GM19099 (cell line): ENCODE data around the gene LRRC58.

ENCODE experiments used
- POLR2A ChIP-seq: IDR thresholded peaks from 3 replicates; pipeline ENCODE4 v1.6.1; 2011; ENCODE audit warnings: low read depth; ENCODE audit not compliant: insufficient read length; ENCODE audit errors: extremely low read depth

Gene LRRC58

DNA sequence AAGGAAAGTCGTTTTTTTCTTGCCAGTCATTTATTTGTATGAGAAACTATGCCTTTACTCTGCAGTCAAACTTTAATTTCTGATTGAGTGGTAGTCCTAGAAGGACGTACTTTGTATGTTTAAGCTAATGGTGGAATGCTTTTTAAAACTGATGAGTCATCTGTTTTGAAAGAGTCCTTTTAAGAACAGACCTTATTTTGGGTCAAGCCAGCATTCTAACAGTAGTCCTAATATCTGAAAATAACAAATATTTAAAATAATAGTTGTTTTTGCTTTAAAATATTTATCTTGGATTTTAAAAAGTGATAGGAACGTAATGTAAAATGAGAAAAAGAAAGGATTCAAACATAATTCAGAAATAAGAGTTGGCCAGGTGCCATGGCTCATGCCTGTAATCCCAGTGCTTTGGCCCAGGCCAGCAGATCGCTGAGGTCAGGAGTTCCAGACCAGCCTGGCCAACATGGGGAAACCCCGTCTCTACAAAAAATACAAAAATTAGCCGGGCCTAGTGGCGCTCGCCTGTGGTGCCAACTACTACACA is 1.3 kb upstream of the LRRC58 start:
- no peak for TF ChIP-seq POLR2A

DNA sequence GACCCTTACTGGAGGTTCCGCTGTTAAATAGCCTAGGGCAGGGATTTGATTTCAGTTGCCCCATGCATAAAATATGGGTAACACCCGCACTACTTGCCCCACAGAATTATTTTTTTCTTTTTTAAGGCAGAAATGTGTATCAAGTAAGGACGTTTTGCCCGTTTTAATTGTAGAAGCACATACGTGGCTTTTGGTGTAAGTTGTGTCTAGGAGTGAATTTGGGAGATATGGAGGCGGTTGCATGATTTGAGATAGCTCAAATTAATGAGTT is 636 bp upstream of the LRRC58 start:
- TF ChIP-seq POLR2A = no peak

DNA sequence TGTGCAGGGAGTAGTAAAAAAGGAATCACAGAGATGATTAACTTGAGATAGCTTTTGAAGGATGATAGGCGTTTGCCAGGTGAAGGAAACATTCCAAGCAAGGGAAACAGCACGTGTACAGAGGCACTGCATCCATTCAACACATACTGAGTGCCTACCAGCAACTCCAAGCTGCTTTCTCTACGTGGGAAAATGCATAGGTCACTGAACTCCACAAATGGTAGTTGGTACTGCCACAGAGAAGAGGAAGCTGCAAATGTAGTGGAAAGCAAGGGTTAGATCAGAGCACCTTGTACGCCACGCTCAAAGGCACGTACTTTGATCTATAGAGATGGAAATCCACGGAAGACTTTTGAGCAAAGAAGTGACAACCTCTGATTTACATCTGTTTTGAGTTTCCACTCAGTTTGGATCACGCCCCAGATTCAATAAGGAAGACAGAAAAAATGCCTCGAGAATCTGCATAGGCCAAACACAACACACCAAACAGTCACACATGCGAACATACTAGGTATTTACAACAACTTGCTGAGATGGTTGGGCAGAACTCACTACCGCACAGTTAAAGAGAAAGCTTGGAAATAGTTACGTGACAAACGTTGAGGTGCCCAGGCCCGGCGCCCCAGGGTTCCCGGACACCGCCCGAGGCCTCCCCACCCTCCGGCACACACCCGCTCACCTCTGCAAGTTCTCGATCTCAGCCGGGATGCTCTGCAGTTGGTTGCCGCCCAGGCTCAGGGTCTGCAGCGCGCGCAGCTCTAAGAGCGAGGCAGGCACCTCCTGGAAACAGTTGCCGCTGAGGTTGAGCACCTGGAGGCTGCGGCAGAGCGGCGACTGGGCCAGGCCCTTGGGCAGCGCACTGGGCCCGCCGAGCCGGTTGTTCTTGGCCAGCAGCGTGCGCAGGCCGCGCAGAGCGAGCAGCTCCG is 826 bp downstream of the LRRC58 start:
- TF ChIP-seq POLR2A = no peak

DNA sequence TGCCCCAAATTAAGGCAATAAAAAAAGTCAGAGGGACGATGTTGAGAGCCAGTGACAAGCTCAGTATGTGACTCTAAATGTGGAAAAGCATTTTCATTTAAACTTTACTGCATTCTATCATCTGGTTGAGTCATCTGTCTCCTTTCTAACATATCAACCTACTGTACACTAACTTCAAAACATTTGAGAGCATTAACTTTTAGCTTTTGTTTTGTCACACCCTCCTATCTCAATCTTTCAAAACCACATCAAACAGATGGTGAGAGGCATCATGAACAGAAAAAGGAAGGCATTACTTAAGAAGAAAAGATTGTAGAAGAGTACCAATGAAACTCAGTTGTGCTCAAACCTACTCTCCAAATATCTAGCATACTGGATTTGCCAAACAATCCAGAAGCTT is 4.8 kb downstream of the LRRC58 start:
- TF ChIP-seq POLR2A = no peak

DNA sequence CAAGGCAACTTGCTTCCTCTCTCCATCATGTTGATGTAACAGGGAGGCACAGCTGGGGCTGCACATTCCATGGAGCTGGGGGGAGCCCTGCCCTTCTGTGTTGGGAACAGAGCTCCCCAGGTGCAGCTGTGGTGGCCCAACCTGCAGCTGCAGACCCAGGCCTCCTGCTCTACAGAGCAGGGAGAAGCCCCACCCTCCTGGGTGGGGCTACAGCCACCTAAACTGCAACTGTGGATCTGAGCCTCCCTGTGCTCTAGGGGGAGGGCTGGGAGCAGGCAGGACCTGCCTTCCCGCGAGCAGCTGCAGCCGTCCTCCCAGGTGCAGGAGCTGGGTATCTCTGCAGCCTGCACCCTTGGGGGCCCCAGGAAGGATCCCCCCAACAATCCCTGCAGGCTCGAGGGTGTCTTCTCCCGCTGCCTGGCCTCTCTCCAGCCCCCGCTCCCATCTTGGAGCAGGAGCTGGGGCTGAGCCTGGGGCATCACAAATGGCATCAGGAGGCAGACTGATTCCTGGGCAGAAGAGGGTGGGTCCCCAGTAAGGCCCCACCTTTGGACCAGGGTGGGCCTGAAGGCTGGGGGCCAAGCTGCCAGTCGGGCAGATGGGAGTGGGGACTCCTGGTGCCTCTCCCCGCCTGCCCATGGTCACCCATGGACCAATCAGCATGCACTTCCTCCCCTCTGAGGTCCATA is 7.4 kb downstream of the LRRC58 start:
- no peak for TF ChIP-seq POLR2A

DNA sequence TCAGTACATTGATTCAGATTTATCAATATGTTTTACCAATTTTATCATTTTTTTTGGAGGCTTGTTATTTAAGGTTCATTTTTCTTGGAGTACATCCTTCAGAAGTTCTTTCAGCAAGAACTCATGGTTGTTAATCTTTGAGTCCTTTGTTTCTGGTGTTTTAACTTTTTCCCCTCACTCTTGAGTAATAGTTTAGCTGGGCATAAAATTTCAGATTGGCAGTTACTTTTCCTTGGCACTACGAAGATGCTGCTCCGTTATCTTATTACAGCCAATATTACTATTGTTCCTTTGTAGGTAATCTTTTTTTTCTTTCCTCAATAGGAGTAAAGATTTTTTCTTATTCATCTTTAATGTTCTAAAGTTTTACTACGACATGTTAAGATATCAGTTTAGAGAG is 9.8 kb downstream of the LRRC58 start:
- no peak for TF ChIP-seq POLR2A

DNA sequence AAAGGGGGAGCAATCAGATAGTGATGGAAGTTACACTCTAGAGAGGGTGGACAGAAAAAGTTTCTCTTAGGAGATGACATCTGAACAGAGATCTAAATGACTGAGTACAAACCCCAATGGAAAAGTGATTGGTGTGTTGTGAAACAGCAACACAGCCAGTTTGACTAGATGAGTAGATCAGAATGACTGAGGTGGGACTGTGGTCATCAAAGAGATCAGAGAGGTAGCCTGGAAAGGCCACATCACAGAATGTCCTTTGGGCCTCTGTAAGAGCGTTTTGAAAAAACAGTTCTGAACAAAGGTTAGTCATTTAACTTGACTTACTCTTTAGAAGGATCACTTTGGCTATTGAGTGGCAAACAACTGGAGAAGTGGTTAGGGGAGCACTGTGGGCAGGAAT is 10.6 kb downstream of the LRRC58 start:
- no peak for TF ChIP-seq POLR2A

DNA sequence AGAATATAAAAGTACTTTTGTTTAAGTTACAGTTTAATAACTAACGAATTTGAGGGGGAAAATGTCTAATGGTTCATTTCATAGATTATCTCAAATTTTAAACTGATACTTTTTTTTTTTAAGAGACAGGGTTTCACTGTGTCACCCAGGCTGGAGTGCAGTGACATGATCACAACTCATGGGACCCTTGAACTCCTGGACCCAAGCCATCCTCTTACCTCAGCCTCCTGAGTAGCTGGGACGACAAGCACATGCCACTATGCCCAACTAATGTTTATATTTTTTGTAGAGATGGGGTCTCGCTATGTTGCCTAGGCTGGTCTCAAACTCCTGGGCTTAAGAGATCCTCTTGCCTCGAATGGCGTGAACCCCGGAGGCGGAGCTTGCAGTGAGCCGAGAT is 16.5 kb downstream of the LRRC58 start:
- no peak for TF ChIP-seq POLR2A

DNA sequence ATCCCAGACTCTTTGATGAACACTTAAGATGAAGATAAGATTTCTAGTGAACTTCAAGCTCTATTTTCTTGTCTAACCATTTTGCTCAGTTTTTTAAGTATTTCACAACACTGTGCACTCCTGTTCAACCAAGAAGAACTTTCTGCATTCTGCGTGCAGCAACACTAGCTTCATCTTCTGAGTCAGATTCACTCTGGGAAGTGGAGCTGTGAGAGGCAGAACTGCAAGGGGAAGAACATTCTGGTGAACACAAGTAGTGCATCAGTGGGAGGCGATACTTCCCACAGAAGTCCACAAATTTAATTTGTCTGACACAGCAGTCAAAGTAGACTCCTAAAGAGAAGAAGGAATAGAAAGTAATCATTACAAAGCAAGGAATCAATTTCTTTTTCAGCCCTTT is 18.1 kb downstream of the LRRC58 start:
- TF ChIP-seq POLR2A = no peak

DNA sequence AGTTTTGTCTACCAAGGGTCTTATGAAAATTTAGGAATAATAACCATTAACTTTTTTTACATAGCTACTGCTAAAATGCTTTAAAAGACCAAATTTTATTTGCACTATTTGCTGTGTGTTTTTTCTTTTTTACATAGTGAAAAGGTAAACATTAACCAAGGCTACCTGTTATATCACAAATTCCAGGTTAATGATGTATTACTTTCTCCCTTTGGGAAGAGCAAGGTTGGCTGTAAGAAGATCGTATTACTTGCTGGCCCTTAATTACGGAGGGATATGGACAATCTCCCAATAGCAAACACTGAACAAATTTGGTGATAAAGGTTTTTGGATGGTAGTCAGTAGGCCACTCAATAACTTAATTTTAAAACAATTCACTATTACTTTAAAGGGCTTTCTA is 22.4 kb downstream of the LRRC58 start:
- no peak for TF ChIP-seq POLR2A

DNA sequence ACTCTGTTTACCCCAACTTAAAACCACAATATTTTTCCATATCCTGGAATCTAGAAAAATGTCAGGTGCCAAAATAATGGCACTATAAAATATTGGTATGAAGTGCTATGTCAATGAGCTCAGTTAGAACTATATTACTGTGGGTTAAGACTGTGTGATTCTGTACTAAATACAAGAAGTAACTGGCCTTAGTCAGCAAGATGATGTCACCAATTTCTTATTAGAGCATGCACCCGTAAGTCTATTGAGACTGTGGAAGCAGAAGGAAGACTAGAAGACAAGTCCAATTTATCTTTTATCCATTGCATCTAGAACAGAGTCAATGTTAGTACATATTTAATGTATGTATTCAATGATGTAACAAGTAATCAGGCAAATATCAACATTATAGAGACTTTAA is 25.0 kb downstream of the LRRC58 start:
- no peak for TF ChIP-seq POLR2A

DNA sequence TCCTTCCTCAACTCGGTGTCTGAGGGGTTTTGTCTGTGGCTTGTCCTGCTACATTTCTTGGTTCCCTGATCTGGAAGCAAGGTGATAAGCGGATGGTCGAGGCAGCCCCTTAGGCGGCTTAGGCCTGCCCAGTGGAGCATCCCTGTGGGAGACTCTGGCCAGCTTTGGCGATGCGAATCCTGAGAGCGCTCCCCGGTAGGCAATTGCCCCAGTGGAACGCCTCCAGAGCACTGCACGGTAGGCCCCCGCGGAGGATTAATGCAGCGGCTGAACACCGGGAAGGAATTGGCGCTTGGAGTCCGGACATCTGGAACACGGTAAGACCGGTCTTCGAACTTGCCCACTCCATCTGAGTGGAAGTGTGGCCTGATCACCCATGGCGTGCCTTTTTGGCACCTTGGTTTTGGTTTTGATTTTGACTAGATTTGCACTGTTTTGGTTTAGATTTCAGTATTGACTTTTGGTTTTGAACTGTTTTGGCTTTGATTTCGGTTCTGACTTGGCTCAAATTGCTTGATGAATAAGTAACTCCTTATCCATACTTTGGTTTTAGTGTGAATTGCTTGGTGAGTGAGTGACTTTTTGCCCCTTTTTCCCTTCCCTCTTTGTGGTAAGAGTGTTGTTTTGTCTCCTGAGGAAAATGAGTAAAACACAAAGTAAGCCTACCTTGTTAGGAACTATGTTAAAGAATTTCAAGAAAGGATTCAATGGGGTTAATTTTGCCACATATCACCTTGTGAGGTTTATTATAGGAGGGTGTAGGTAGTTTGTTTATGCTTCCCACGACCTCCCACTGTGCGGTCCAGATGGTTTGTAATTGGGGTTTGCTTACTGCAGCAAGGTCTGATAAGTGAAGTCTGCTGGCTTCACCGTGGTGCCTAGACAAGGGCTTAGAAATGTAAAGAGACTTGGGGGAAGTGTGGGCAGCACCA is 37.0 kb downstream of the LRRC58 start:
- no peak for TF ChIP-seq POLR2A

DNA sequence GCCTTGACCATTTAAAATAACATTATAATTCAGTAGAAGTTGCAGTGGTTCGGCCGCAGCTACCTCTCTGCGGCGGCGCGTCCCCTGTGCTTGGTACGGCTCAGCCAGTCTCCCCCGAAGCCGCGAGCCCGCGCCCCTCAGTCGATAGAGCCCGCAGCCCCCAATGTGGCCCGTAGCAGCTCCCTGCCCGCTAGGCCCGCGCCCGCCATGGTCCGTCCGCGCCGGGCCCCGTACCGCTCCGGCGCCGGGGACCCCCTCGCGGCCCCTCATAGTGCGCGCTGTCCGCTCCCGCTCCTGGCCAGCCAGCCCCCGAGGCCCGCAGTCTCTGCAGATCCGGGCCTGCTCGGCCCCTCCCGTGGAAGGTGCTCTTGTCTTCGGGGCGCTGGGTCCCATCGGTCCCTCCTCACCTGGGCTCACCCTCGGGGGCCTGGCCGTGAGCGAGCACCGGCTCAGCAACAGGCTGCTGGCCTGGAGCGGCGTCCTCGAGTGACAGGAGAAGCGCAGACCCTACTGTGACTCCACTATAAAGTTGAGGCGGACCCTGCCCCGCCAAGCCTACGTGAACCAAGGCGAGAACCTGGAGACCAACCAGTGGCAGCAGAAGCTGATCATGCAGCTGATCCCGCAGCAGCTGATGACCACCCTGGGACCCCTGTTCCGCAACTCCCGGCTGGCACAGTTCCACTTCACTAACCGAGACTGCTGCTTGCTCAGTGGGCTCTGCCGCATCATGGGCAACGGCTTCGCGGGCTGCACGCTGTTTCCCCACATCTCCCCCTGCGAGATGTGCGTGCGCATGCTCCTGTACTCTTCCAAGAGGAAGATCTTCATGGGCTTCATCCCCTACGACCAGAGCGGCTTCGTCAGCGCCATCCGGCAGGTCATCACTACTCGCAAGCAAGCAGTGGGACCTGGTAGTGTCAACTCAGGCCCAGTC is 42.4 kb downstream of the LRRC58 start:
- no peak for TF ChIP-seq POLR2A

DNA sequence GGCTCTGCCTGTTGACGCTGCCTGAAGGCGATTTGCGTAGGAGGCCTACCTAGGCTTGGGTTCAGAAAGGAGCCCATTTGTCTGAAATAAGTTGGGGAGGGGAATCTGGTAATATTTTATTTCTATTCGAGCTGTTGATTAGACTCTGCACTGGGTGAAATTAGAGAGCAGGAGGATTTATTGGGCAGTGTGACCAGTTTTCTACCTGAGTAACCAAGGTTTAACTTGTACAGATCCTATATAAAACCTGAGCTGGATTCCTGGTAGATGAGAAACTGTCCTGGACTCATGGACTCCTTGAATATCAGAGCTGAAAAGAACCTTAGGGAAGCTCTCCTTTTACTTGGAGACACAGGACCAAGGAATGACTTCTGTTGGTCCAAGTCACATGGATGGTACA is 44.5 kb downstream of the LRRC58 start:
- no peak for TF ChIP-seq POLR2A
